A673 (cell line): Measurements from ENCODE around the gene SRSF7. TPM values are rescaled to one million over a fixed set of nuclear protein-coding genes. Genes with fewer than 3 reads are reported as not detected.

Experiments
- BruUV-seq: library from RNA; stranded (reverse); fragments of 400-500 nt; replicated peaks from 2 replicates; lab custom pipeline; 2021; lab: Mats Ljungman, UMichigan
- CTCF ChIA-PET: fragments of 300-600 bp; sonication (Branson Sonifier 250); formaldehyde crosslinking; loops from one replicate; lab custom pipeline; 2022; ENCODE audit warnings: antibody characterized with exemption; lab: Charles Lee
- POLR2A ChIA-PET: fragments of 300-600 bp; sonication (Branson Sonifier 250); formaldehyde crosslinking; loops from one replicate; lab custom pipeline; 2022; ENCODE audit warnings: antibody characterized with exemption; ENCODE audit not compliant: low non-redundant PET; lab: Charles Lee
- DNase-seq: peaks from one replicate; pipeline ENCODE4 v3.0.0-alpha.2; 2015; ENCODE audit warnings: low spot score
- H3K27ac ChIP-seq: fragments of 200-600 bp; sonication (generic); 2 replicates; pipeline ENCODE4 v1.5.1; 2016; ENCODE audit warnings: mixed run types, low read depth, mild to moderate bottlenecking, mixed read lengths, antibody characterized with exemption, low read length; ENCODE audit not compliant: poor library complexity, severe bottlenecking
- H3K27me3 ChIP-seq: fragments of 200-600 bp; sonication (generic); replicated peaks from 2 replicates; pipeline ENCODE4 v1.6.1; 2017; ENCODE audit warnings: mixed run types, low read depth, mild to moderate bottlenecking, mixed read lengths, antibody characterized with exemption, low read length; ENCODE audit not compliant: insufficient read depth, poor library complexity
- H3K36me3 ChIP-seq: fragments of 200-600 bp; sonication (generic); 2 replicates; pipeline ENCODE4 v1.6.1; 2016; ENCODE audit warnings: mixed run types, mild to moderate bottlenecking, mixed read lengths, antibody characterized with exemption, low read length; ENCODE audit not compliant: insufficient read depth, poor library complexity, severe bottlenecking
- H3K4me1 ChIP-seq: fragments of 200-600 bp; sonication (generic); 2 replicates; pipeline ENCODE4 v1.6.1; 2017; ENCODE audit warnings: mixed run types, mild to moderate bottlenecking, mixed read lengths, antibody characterized with exemption, low read length; ENCODE audit not compliant: insufficient read depth, poor library complexity, severe bottlenecking
- H3K4me3 ChIP-seq: fragments of 200-600 bp; sonication (generic); 2 replicates; pipeline ENCODE4 v1.5.1; 2016; ENCODE audit warnings: low read depth, mixed run types, mild to moderate bottlenecking, mixed read lengths, low read length; ENCODE audit not compliant: poor library complexity, severe bottlenecking
- H3K9me3 ChIP-seq: fragments of 200-600 bp; sonication (generic); 2 replicates; pipeline ENCODE4 v1.6.1; 2016; ENCODE audit warnings: mixed run types, low read depth, mild to moderate bottlenecking, mixed read lengths, antibody characterized with exemption, low read length; ENCODE audit not compliant: poor library complexity, severe bottlenecking
- CTCF ChIP-seq: fragments of 300-800, 200-600 bp; sonication (generic); conservative IDR thresholded peaks from 2 replicates; pipeline ENCODE4 v1.5.1; 2017; ENCODE audit warnings: low read depth, mild to moderate bottlenecking, antibody characterized with exemption, low read length, moderate library complexity, mixed read lengths
- EZH2 ChIP-seq: fragments of 200-600 bp; sonication (generic); IDR thresholded peaks from 2 replicates; pipeline ENCODE4 v1.6.1; 2017; ENCODE audit warnings: borderline replicate concordance, low read depth, mild to moderate bottlenecking, mixed read lengths, antibody characterized with exemption, low read length; ENCODE audit not compliant: poor library complexity, severe bottlenecking
- intact Hi-C: fragments of 100-400 bp; cut with micrococcal nuclease; formaldehyde crosslinking; loops from one replicate; pipeline ENCODE4 v1.10.0; 2022; ENCODE audit not compliant: unreplicated experiment
- total RNA-seq: library from RNA; stranded (reverse); gene quantifications from 2 replicates; pipeline ENCODE4 v1.2.3, GENCODE V29; 2021

The SRSF7 gene
- total RNA-seq, 1 experiment from 2014 or later: 355 TPM

- H3K4me1 ChIP-seq: no peaks in the 10 kb centered on the region
- H3K27ac ChIP-seq: no peak overlapping the region
- no peaks in the 10 kb centered on the region for H3K27me3 ChIP-seq
- BruUV-seq: no TSS peak
- no peaks in the 10 kb centered on the region for H3K36me3 ChIP-seq
- ChIA-PET CTCF (no interaction called here), POLR2A (no interaction called here)
- H3K9me3 ChIP-seq: no peaks in the 10 kb centered on the region
- intact Hi-C loops: no loop called here
- no peak overlapping the region for H3K4me3 ChIP-seq
- TF ChIP-seq EZH2: no peak
- TF ChIP-seq CTCF: no peak
- DNase-seq: no peak
These were observed 48.7 kb downstream of the SRSF7 start for GRCh38 chr2:38702413-38702812.

GRCh38 chr2:38701542-38701941 is 49.6 kb downstream of the SRSF7 start:
- Histone ChIP-seq H3K27me3 (no peaks in the 10 kb centered on the region), H3K4me3 (no peak overlapping the region), H3K9me3 (no peaks in the 10 kb centered on the region), H3K4me1 (no peaks in the 10 kb centered on the region), H3K36me3 (no peaks in the 10 kb centered on the region), H3K27ac (no peak overlapping the region)
- DNase-seq: no peak
- no TSS peak for BruUV-seq
- CTCF ChIA-PET: no interaction called here
- intact Hi-C loops: no loop called here
- POLR2A ChIA-PET: no interaction called here
- no peak for TF ChIP-seq EZH2
- TF ChIP-seq CTCF: no peak

- ChIA-PET CTCF (no interaction called here), POLR2A (no interaction called here)
- no peak overlapping the region for H3K27ac ChIP-seq
- no peak overlapping the region for H3K4me3 ChIP-seq
- DNase-seq: no peak
- no peaks in the 10 kb centered on the region for H3K9me3 ChIP-seq
- H3K36me3 ChIP-seq: no peaks in the 10 kb centered on the region
- H3K27me3 ChIP-seq: no peaks in the 10 kb centered on the region
- intact Hi-C loops: no loop called here
- no TSS peak for BruUV-seq
- H3K4me1 ChIP-seq: no peaks in the 10 kb centered on the region
- no peak for TF ChIP-seq CTCF
- no peak for TF ChIP-seq EZH2
These were observed 50.2 kb downstream of the SRSF7 start for GRCh38 chr2:38700881-38701458.
